HepG2 (cell line): ENCODE results near the gene OR2L2.

ENCODE experiments used
- RELA ChIP-seq: sonication (generic); formaldehyde crosslinking; IDR thresholded peaks from 2 replicates; pipeline ENCODE4 v1.4.0; 2020; ENCODE audit warnings: missing genetic modification reagents
- SKIL ChIP-seq: sonication (generic); formaldehyde crosslinking; IDR thresholded peaks from 2 replicates; pipeline ENCODE4 v1.8.0; 2022; ENCODE audit warnings: missing genetic modification reagents, mild to moderate bottlenecking, moderate library complexity, borderline replicate concordance
- SUZ12 ChIP-seq: fragments of 150-350 bp; IDR thresholded peaks from 2 replicates; pipeline ENCODE4 v1.6.1; 2014; ENCODE audit warnings: low read depth, low read length
- ZBTB4 ChIP-seq: sonication (generic); formaldehyde crosslinking; IDR thresholded peaks from 2 replicates; pipeline ENCODE4 v1.4.0; 2020; ENCODE audit warnings: missing genetic modification reagents, mild to moderate bottlenecking, borderline replicate concordance
- ZNF513 ChIP-seq: sonication (generic); formaldehyde crosslinking; conservative IDR thresholded peaks from 2 replicates; pipeline ENCODE4 v1.5.0; 2020; ENCODE audit warnings: missing genetic modification reagents
- ZNF572 ChIP-seq: sonication (generic); formaldehyde crosslinking; IDR thresholded peaks from 2 replicates; pipeline ENCODE4 v1.5.1; 2020; ENCODE audit warnings: mild to moderate bottlenecking, missing genetic modification reagents
- TF ChIP-seq, protein P1 (sequence below): sonication (generic); formaldehyde crosslinking; IDR thresholded peaks from 2 replicates; pipeline ENCODE4 v1.5.0; 2020; ENCODE audit warnings: mild to moderate bottlenecking, missing genetic modification reagents, moderate library complexity

DNA sequence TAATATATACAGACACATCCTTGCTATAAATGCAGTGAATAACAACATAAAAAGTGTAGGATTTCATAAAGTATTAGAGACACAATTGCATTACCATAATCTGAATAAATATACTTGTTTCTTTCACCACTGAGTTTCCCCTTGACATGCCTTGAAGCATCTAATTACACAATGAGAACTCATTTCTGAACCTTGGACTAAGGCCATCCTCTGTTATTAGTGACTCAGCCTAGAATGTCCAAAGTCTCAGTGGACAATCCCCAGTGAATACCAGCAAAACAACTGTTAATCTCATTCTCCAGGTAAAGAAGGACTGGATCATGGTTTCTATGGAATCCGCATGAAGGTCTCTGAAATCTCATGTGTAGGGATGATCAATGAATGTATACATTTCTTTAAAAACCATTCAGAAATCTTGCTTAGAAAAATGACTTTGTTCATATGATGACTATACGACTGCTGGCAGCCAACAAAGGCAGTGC lies 16.6 kb upstream of the OR2L2 start, which contains the start of gene OR2L5:
- TF ChIP-seq ZBTB4 (no peak), RELA (no peak), SKIL (no peak), ZNF513 (CRISPR knock-in tag) (no peak), SUZ12 (no peak), ZNF572 (CRISPR knock-in tag) (no peak)
- TF ChIP-seq, protein P1, sequence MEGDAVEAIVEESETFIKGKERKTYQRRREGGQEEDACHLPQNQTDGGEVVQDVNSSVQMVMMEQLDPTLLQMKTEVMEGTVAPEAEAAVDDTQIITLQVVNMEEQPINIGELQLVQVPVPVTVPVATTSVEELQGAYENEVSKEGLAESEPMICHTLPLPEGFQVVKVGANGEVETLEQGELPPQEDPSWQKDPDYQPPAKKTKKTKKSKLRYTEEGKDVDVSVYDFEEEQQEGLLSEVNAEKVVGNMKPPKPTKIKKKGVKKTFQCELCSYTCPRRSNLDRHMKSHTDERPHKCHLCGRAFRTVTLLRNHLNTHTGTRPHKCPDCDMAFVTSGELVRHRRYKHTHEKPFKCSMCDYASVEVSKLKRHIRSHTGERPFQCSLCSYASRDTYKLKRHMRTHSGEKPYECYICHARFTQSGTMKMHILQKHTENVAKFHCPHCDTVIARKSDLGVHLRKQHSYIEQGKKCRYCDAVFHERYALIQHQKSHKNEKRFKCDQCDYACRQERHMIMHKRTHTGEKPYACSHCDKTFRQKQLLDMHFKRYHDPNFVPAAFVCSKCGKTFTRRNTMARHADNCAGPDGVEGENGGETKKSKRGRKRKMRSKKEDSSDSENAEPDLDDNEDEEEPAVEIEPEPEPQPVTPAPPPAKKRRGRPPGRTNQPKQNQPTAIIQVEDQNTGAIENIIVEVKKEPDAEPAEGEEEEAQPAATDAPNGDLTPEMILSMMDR, result no peak
